PC-3 (cell line): Measurements from ENCODE around the gene SLC25A29. TPM values are rescaled to one million over a fixed set of nuclear protein-coding genes. Genes with fewer than 3 reads are reported as not detected.

Experiments
- ATAC-seq: fragments of 200-7000 bp; cut with Tn5 transposase; 2 replicates; pipeline ENCODE4 v1.9.1; 2020; ENCODE audit warnings: mild to moderate bottlenecking, moderate library complexity
- BruUV-seq: library from RNA; stranded (reverse); fragments of 400-500 nt; replicated peaks from 2 replicates; lab custom pipeline; 2021; lab: Mats Ljungman, UMichigan
- CTCF ChIA-PET: fragments of 300-600 bp; sonication (Branson Sonifier 250); formaldehyde crosslinking; loops from one replicate; lab custom pipeline; 2022; ENCODE audit warnings: antibody characterized with exemption; lab: Charles Lee
- POLR2A ChIA-PET: fragments of 300-600 bp; sonication (Branson Sonifier 250); formaldehyde crosslinking; loops from one replicate; lab custom pipeline; 2022; ENCODE audit warnings: antibody characterized with exemption; ENCODE audit not compliant: unreplicated experiment; lab: Charles Lee
- DNase-seq: peaks from one replicate; pipeline ENCODE4 v3.0.0-alpha.2; 2015
- H2AFZ ChIP-seq: fragments of 300-600 bp; sonication (generic); 2 replicates; pipeline ENCODE4 v1.6.0; 2016; ENCODE audit warnings: antibody characterized with exemption, low read length
- H3F3A ChIP-seq: fragments of 300-600 bp; sonication (generic); one replicate; pipeline ENCODE4 v1.6.0; 2017; ENCODE audit warnings: antibody characterized with exemption, low read length, control low read depth, mild to moderate bottlenecking; ENCODE audit not compliant: unreplicated experiment
- H3K27ac ChIP-seq: fragments of 300-600 bp; sonication (generic); 2 replicates; pipeline ENCODE4 v1.5.1; 2016; ENCODE audit warnings: mild to moderate bottlenecking, low read length
- H3K27me3 ChIP-seq: fragments of 300-600 bp; sonication (generic); 2 replicates; pipeline ENCODE4 v1.6.1; 2016; ENCODE audit warnings: low read length, mixed read lengths
- H3K36me3 ChIP-seq: fragments of 300-600 bp; sonication (generic); 2 replicates; pipeline ENCODE4 v1.6.1; 2016; ENCODE audit warnings: low read depth, mixed run types, low read length, mixed read lengths
- H3K4me1 ChIP-seq: fragments of 300-600 bp; sonication (generic); 2 replicates; pipeline ENCODE4 v1.5.1; 2016; ENCODE audit warnings: low read length; ENCODE audit not compliant: insufficient read depth
- H3K4me2 ChIP-seq: fragments of 300-600 bp; sonication (generic); 2 replicates; pipeline ENCODE4 v1.6.0; 2016; ENCODE audit warnings: low read length
- H3K4me3 ChIP-seq: fragments of 300-600 bp; sonication (generic); 2 replicates; pipeline ENCODE4 v1.5.1; 2016; ENCODE audit warnings: mild to moderate bottlenecking, low read length, mixed read lengths
- H3K79me2 ChIP-seq: fragments of 300-600 bp; sonication (generic); 2 replicates; pipeline ENCODE4 v1.6.1; 2017; ENCODE audit warnings: low read length, mixed read lengths
- H3K9ac ChIP-seq: fragments of 300-600 bp; sonication (generic); 2 replicates; pipeline ENCODE4 v1.6.0; 2016; ENCODE audit warnings: mild to moderate bottlenecking, low read length
- H3K9me2 ChIP-seq: fragments of 300-600 bp; sonication (generic); replicated peaks from 2 replicates; pipeline ENCODE4 v1.6.1; 2016; ENCODE audit warnings: mixed run types, low read length, mixed read lengths
- H3K9me3 ChIP-seq: fragments of 300-600 bp; sonication (generic); 2 replicates; pipeline ENCODE4 v1.6.1; 2016; ENCODE audit warnings: low read length, mixed read lengths
- H4K20me1 ChIP-seq: fragments of 300-600 bp; sonication (generic); 2 replicates; pipeline ENCODE4 v1.6.1; 2016; ENCODE audit warnings: low read length, mixed read lengths
- CTCF ChIP-seq: fragments of 300-600 bp; sonication (generic); conservative IDR thresholded peaks from 2 replicates; pipeline ENCODE4 v1.5.1; 2017; ENCODE audit warnings: antibody characterized with exemption, low read depth, mild to moderate bottlenecking, low read length
- EZH2 ChIP-seq: fragments of 300-600 bp; sonication (generic); IDR thresholded peaks from one replicate; pipeline ENCODE4 v1.6.1; 2017; ENCODE audit warnings: antibody characterized with exemption, mild to moderate bottlenecking, low read length; ENCODE audit not compliant: unreplicated experiment
- EZH2phosphoT487 ChIP-seq: fragments of 300-600 bp; sonication (generic); IDR thresholded peaks from 2 replicates; pipeline ENCODE4 v1.6.1; 2018; ENCODE audit warnings: mild to moderate bottlenecking, antibody characterized with exemption, low read length, borderline replicate concordance
- intact Hi-C: fragments of 100-400 bp; cut with micrococcal nuclease; formaldehyde crosslinking; loops from 2 replicates; pipeline ENCODE4 v1.9.0; 2023
- total RNA-seq: library from RNA; depleted of rRNA; stranded (reverse); fragments of >200 nt; gene quantifications from 2 replicates; pipeline ENCODE4 v1.2.3, GENCODE V29; 2014

The SLC25A29 gene
- total RNA-seq, 1 experiment from 2014 or later = 53.9 TPM

DNA sequence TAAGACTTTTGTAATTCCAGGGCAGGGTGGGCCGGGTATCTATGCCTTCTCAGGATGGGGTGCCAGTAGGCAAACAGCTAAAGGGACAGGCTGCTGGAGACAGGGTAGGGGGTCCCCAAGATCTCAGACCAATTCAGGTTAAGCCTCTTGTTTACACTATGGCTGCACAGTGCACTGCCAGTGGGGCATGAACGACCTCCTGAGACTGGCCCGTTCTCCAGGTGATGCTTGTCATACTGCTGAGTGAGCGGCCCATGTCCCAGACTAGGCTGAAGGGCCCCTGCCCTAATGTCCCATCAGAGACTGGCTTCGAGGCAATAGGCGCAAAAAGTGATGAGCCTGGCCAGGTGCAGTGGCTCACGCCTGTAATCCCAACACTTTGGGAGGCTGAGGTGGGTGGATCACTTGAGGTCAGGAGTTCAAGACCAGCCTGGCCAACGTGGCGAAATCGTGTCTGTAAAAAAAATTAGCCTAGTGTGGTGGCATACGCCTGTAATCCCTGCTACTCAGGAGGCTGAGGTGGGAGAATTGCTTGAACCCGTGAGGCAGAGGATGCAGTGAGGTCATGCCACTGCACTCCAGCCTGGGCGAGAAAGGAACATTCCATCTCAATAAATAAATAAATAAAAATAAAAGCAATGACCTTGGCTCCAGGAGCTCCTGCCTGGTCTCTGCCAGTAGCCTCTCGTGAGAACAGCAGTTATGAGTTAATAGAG is 12.6 kb downstream of the SLC25A29 start:
- no peaks in the 10 kb centered on the region for H3K9me3 ChIP-seq
- H3K9me2 ChIP-seq = no peaks in the 10 kb centered on the region
- H3K4me2 ChIP-seq = no peak overlapping the region
- ChIA-PET CTCF (no interaction called here), POLR2A (no interaction called here)
- no peaks in the 10 kb centered on the region for H3K36me3 ChIP-seq
- no peak for TF ChIP-seq EZH2
- no peak for TF ChIP-seq CTCF
- no peak for TF ChIP-seq EZH2phosphoT487
- no peak overlapping the region for H3K27ac ChIP-seq
- H3K4me1 ChIP-seq = no peaks in the 10 kb centered on the region
- no peaks in the 10 kb centered on the region for H3F3A ChIP-seq
- ATAC-seq = no peak
- H3K79me2 ChIP-seq = no peaks in the 10 kb centered on the region
- H3K27me3 ChIP-seq = no peaks in the 10 kb centered on the region
- no peak overlapping the region for H2AFZ ChIP-seq
- no peaks in the 10 kb centered on the region for H4K20me1 ChIP-seq
- intact Hi-C loops = no loop called here
- no peak overlapping the region for H3K9ac ChIP-seq
- no peak for DNase-seq
- BruUV-seq = no TSS peak
- H3K4me3 ChIP-seq = no peak overlapping the region

DNA sequence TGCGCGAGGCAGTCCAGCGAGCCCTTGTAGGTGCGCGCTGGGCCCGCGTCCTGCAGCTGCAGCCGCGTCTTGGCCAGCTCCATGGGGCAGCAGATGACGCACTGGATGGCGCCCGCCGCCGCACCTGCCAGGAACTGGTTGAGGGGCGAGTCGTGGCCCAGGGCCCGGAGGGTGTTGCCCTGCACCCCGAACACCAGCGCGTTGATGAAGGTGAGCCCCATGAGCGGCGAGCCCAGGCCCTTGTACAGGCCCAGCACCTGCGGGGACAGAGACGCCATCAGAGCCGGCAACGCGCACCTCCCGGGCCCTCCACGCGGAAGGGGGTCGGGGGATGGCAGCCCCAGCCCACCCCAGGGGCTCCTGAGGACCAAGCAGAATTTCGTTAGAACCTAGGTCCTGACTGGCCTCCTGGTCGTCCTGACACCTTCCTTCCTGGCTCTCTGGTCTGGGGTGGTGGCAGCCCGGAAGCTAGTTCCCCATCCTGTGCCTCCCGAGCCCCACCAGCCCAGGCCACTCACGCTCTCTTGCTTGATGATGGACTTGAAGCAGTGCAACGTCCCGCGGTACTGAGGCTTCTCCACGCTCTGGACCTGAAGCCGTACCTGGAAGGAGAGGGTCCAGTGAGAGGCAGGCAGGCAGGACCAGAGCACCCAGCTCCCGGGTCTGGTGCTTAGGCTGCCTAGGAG is 13.3 kb downstream of the SLC25A29 start:
- no peak for ATAC-seq
- CTCF ChIA-PET = no interaction called here
- TF ChIP-seq EZH2 (no peak), CTCF (no peak), EZH2phosphoT487 (no peak)

GRCh38 chr14:100292301-100292775 is 13.9 kb downstream of the SLC25A29 start:
- Histone ChIP-seq H3K27ac (no peak overlapping the region), H3K4me2 (no peak overlapping the region), H3K9me2 (no peaks in the 10 kb centered on the region), H3K9me3 (no peaks in the 10 kb centered on the region), H3K9ac (no peak overlapping the region), H3K36me3 (no peaks in the 10 kb centered on the region), H3K4me1 (no peaks in the 10 kb centered on the region), H3K79me2 (no peaks in the 10 kb centered on the region), H4K20me1 (no peaks in the 10 kb centered on the region), H3K4me3 (no peak overlapping the region), H2AFZ (no peak overlapping the region), H3K27me3 (no peaks in the 10 kb centered on the region), H3F3A (no peaks in the 10 kb centered on the region)
- TF ChIP-seq CTCF = no peak
- TF ChIP-seq EZH2 = no peak
- no peak for TF ChIP-seq EZH2phosphoT487
- intact Hi-C loops = no loop called here
- no TSS peak for BruUV-seq
- DNase-seq = no peak
- no peak for ATAC-seq
- ChIA-PET CTCF (no interaction called here), POLR2A (no interaction called here)

More for the DNA sequence above, 13.3 kb downstream of the SLC25A29 start:
- H3K79me2 ChIP-seq = no peaks in the 10 kb centered on the region
- no TSS peak for BruUV-seq
- H3K9ac ChIP-seq = no peak overlapping the region
- no peaks in the 10 kb centered on the region for H3F3A ChIP-seq
- no peaks in the 10 kb centered on the region for H3K36me3 ChIP-seq
- no peak overlapping the region for H3K27ac ChIP-seq
- H3K4me3 ChIP-seq = no peak overlapping the region
- no peak overlapping the region for H2AFZ ChIP-seq
- POLR2A ChIA-PET = no interaction called here
- no peaks in the 10 kb centered on the region for H3K9me2 ChIP-seq
- H3K27me3 ChIP-seq = no peaks in the 10 kb centered on the region
- no peak for DNase-seq
- no peaks in the 10 kb centered on the region for H3K4me1 ChIP-seq
- no peak overlapping the region for H3K4me2 ChIP-seq
- no peaks in the 10 kb centered on the region for H4K20me1 ChIP-seq
- intact Hi-C loops = no loop called here
- no peaks in the 10 kb centered on the region for H3K9me3 ChIP-seq
